Endothelial cell of umbilical vein (primary cell): Measurements from ENCODE around the gene VAMP7. TPM values are rescaled to one million over a fixed set of nuclear protein-coding genes. Genes with fewer than 3 reads are reported as not detected.
A peak's percentile ranks its signal among the peaks of the same experiment; 100 is the strongest.
"Not testable (repeated sequence)": the region's sequence is repeated elsewhere in the genome, so short reads cannot be mapped to it uniquely, and the experiment has no call there.

ENCODE experiments used
- BruUV-seq: library from RNA; stranded (reverse); fragments of 400-500 nt; replicated peaks from 2 replicates; lab custom pipeline; 2021; lab: Mats Ljungman, UMichigan
- CTCF ChIA-PET: fragments of 300-600, 350-600 bp; sonication (Branson Sonifier 250); formaldehyde crosslinking; loops from one replicate; lab custom pipeline; 2021; ENCODE audit warnings: antibody characterized with exemption, inconsistent platforms; lab: Charles Lee
- POLR2A ChIA-PET: fragments of 300-600, 350-600 bp; sonication (Branson Sonifier 250); formaldehyde crosslinking; loops from one replicate; lab custom pipeline; 2021; ENCODE audit warnings: antibody characterized with exemption, inconsistent platforms; lab: Charles Lee
- DNase-seq: peaks from one replicate; pipeline ENCODE4 v3.0.0-alpha.2; 2011; ENCODE audit warnings: low read depth, low spot score
- FAIRE-seq: peaks from 2 replicates; lab custom pipeline; 2011; peaks lifted over from hg19 to GRCh38; lab: Jason Lieb, UNC
- H2AFZ ChIP-seq: 2 replicates; pipeline ENCODE4 v1.6.0; 2012; ENCODE audit warnings: low read depth, low read length, control low read depth, inconsistent platforms
- H3K27ac ChIP-seq: 2 replicates; pipeline ENCODE4 v1.5.1; 2011; ENCODE audit warnings: low read depth, mild to moderate bottlenecking, control low read depth, low read length, moderate library complexity; ENCODE audit not compliant: insufficient read depth
- H3K27me3 ChIP-seq, 2 experiments: 2 replicates each; pipeline versions ENCODE4 v1.6.0 to v1.6.1; 2011; ENCODE audit warnings: low read length in 2 of 2, mixed read lengths in 1 of 2; ENCODE audit not compliant: control insufficient read depth in 2 of 2, insufficient read depth in 2 of 2
- H3K36me3 ChIP-seq, 2 experiments: 2 replicates in 1 of 2; 3 replicates in 1 of 2; pipeline ENCODE4 v1.5.1; 2011; ENCODE audit warnings: low read length in 2 of 2, mild to moderate bottlenecking in 1 of 2, moderate library complexity in 1 of 2; ENCODE audit not compliant: control insufficient read depth in 2 of 2, insufficient read depth in 2 of 2; ENCODE audit errors: extremely low read depth in 1 of 2
- H3K4me1 ChIP-seq: 3 replicates; pipeline ENCODE4 v1.5.1; 2011; ENCODE audit warnings: mild to moderate bottlenecking, low read length; ENCODE audit not compliant: control insufficient read depth, insufficient read depth; ENCODE audit errors: extremely low read depth
- H3K4me2 ChIP-seq: 2 replicates; pipeline ENCODE4 v1.6.1; 2011; ENCODE audit warnings: low read length, control low read depth, mixed read lengths; ENCODE audit not compliant: insufficient read depth
- H3K4me3 ChIP-seq, 3 experiments: fragments of 200-600 bp in 1 of 3; sonication (generic), shearing (Covaris generic) in 1 of 3; replicated peaks in 1 of 3; 2 replicates each; pipeline ENCODE4 v1.5.1; 2011 to 2016; ENCODE audit warnings: control low read depth in 3 of 3, low read length in 3 of 3, mild to moderate bottlenecking in 2 of 3, inconsistent platforms in 1 of 3, low read depth in 1 of 3, moderate library complexity in 1 of 3; ENCODE audit not compliant: insufficient read depth in 1 of 3
- H3K79me2 ChIP-seq: 2 replicates; pipeline ENCODE4 v1.6.0; 2012; ENCODE audit warnings: low read length, inconsistent platforms; ENCODE audit not compliant: control insufficient read depth, insufficient read depth
- H3K9ac ChIP-seq: replicated peaks from 2 replicates; pipeline ENCODE3; 2011; ENCODE audit warnings: low read length, control low read depth; ENCODE audit not compliant: insufficient read depth; ENCODE audit errors: extremely low read depth
- H3K9me1 ChIP-seq: replicated peaks from 3 replicates; pipeline ENCODE4 v1.6.0; 2011; ENCODE audit warnings: mild to moderate bottlenecking, low read length; ENCODE audit not compliant: control insufficient read depth, insufficient read depth; ENCODE audit errors: extremely low read depth
- H3K9me3 ChIP-seq: replicated peaks from 2 replicates; pipeline ENCODE4 v1.5.1; 2012; ENCODE audit warnings: low read length, inconsistent platforms; ENCODE audit not compliant: control insufficient read depth, insufficient read depth
- H4K20me1 ChIP-seq: replicated peaks from 2 replicates; pipeline ENCODE3; 2011; ENCODE audit warnings: mild to moderate bottlenecking, low read length; ENCODE audit not compliant: control insufficient read depth, insufficient read depth; ENCODE audit errors: extremely low read depth
- EZH2 ChIP-seq: IDR thresholded peaks from 2 replicates; pipeline ENCODE4 v1.6.1; 2012; ENCODE audit warnings: borderline replicate concordance, low read depth, mild to moderate bottlenecking, moderate library complexity, low read length, inconsistent platforms; ENCODE audit not compliant: severe bottlenecking
- GATA2 ChIP-seq: IDR thresholded peaks from 2 replicates; pipeline ENCODE4 v1.7.0; 2011; ENCODE audit warnings: low read depth, mild to moderate bottlenecking, moderate library complexity, mixed read lengths, low read length; ENCODE audit not compliant: insufficient read length, insufficient read depth
- POLR2A ChIP-seq: IDR thresholded peaks from 2 replicates; pipeline ENCODE4 v1.6.1; 2012; ENCODE audit warnings: low read depth, mild to moderate bottlenecking, control low read depth, low read length
- POLR2AphosphoS5 ChIP-seq: IDR thresholded peaks from 2 replicates; pipeline ENCODE4 v1.6.1; 2012; ENCODE audit warnings: low read depth, mild to moderate bottlenecking, control low read depth, low read length, moderate library complexity; ENCODE audit not compliant: insufficient read depth
- dilution Hi-C: fragments of 300-500 bp; cut with MboI; formaldehyde crosslinking; loops from one replicate; pipeline ENCODE4 v1.15.0; 2019; ENCODE audit warnings: low sequenced_read_pairs; ENCODE audit not compliant: extremely low pct_ligation_motif_present
- intact Hi-C: fragments of 100-400 bp; cut with micrococcal nuclease; formaldehyde crosslinking; loops from one replicate; pipeline ENCODE4 v1.10.0; 2022
- polyA plus RNA-seq, 4 experiments: library from polyadenylated mRNA; depleted of rRNA in 3 of 4; stranded (reverse) in 3 of 4; unstranded in 1 of 4; fragments of >200 nt; gene quantifications; 2 replicates each; pipeline versions ENCODE4 v1.2.1 to v1.2.3, GENCODE V29; 2011 to 2012; ENCODE audit warnings: missing spikeins in 1 of 4
- total RNA-seq: library from RNA; stranded (reverse); gene quantifications from 2 replicates; pipeline ENCODE4 v1.2.3, GENCODE V29; 2021
- TF ChIP-seq, protein P1 (sequence below), 2 donors: IDR thresholded peaks; 1 replicate in 1 of 2; 2 replicates in 1 of 2; pipeline ENCODE4 v1.5.1; 2011; ENCODE audit warnings: low read length in 2 of 2, mild to moderate bottlenecking in 2 of 2, moderate library complexity in 2 of 2, control low read depth in 1 of 2, inconsistent platforms in 1 of 2, low read depth in 1 of 2; ENCODE audit not compliant: insufficient read depth in 1 of 2; ENCODE audit errors: extremely low read depth in 1 of 2

Gene VAMP7
- total and polyA plus RNA-seq, 2 donors (not counting 3 experiments of a cell fraction or from before 2014, with no cell fraction given) = 20.1 to 36.8 TPM

DNA sequence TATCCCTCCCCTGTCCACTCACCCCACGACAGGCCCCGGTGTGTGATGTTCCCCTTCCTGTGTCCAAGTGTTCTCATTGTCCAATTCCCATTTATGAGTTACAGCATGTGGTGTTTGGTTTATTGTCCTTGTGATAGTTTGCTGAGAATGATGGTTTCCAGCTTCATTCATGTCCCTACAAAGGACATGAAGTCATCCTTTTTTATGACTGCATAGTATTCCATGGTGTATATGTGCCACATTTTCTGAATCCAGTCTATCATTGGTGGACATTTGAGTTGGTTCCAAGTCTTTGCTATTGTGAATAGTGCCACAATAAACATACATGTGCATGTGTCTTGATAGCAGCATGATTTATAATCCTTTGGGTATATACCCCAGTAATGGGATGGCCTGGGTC is 29.4 kb upstream of the VAMP7 start:
- H3K4me2 ChIP-seq, H3K4me1 ChIP-seq, POLR2A ChIA-PET, dilution Hi-C loops, H3K9me1 ChIP-seq, FAIRE-seq, H3K27ac ChIP-seq, H3K27me3 ChIP-seq, DNase-seq, H3K9me3 ChIP-seq, H3K4me3 ChIP-seq, H4K20me1 ChIP-seq, BruUV-seq, H3K79me2 ChIP-seq, H2AFZ ChIP-seq, CTCF ChIA-PET, H3K9ac ChIP-seq, H3K36me3 ChIP-seq, intact Hi-C loops: not testable (repeated sequence)

DNA sequence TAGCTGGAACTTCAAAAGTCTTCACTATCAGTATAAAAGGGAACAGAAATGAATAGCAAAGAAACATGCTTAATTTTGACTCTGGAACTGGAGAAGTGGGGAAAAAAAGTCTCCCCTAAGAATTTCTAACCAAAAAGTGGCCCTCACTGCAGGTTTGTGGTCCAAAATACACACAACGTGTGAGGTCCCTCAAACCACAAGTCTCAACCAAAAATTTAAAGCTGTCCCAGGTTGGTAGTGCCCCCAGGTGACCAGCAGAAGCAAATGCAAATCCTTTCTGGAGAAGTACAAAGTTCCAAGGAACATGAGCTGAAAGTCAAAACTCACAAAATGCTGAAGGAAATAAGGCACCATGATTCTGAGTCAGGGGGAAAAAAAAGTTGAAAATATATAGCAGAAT is 23.6 kb upstream of the VAMP7 start:
- FAIRE-seq (peak; percentile 84), DNase-seq (no peak)
- H3K36me3 ChIP-seq = no peaks in the 10 kb centered on the region
- TF ChIP-seq POLR2AphosphoS5 (no peak), EZH2 (no peak), POLR2A (no peak), GATA2 (no peak)
- TF ChIP-seq, protein P1, sequence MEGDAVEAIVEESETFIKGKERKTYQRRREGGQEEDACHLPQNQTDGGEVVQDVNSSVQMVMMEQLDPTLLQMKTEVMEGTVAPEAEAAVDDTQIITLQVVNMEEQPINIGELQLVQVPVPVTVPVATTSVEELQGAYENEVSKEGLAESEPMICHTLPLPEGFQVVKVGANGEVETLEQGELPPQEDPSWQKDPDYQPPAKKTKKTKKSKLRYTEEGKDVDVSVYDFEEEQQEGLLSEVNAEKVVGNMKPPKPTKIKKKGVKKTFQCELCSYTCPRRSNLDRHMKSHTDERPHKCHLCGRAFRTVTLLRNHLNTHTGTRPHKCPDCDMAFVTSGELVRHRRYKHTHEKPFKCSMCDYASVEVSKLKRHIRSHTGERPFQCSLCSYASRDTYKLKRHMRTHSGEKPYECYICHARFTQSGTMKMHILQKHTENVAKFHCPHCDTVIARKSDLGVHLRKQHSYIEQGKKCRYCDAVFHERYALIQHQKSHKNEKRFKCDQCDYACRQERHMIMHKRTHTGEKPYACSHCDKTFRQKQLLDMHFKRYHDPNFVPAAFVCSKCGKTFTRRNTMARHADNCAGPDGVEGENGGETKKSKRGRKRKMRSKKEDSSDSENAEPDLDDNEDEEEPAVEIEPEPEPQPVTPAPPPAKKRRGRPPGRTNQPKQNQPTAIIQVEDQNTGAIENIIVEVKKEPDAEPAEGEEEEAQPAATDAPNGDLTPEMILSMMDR (IDR thresholded peaks at IDR 0.05; ENCODE audit: extremely low read depth in 1 of 2, insufficient read depth in 1 of 2, low read depth in 1 of 2, low read length in 2 of 2) = peak; percentile 7 to 17
- no peaks in the 10 kb centered on the region for H4K20me1 ChIP-seq
- no peak overlapping the region for H3K27ac ChIP-seq
- no peaks in the 10 kb centered on the region for H3K9me1 ChIP-seq
- ChIA-PET CTCF (no interaction called here), POLR2A (no interaction called here)
- no peak overlapping the region for H3K4me2 ChIP-seq
- dilution Hi-C loops = no loop called here
- intact Hi-C loops = no loop called here
- no peaks in the 10 kb centered on the region for H3K4me1 ChIP-seq
- no peak overlapping the region for H3K9ac ChIP-seq
- H3K27me3 ChIP-seq = no peaks in the 10 kb centered on the region
- no peaks in the 10 kb centered on the region for H3K79me2 ChIP-seq
- BruUV-seq = no TSS peak
- H2AFZ ChIP-seq = no peak overlapping the region
- no peaks in the 10 kb centered on the region for H3K9me3 ChIP-seq
- H3K4me3 ChIP-seq = no peak overlapping the region
